Ammon's horn (tissue), 1 donor: ENCODE results near the gene CDNF.
A peak's percentile ranks its signal among the peaks of the same experiment; 100 is the strongest.
"Not testable (repeated sequence)": the region's sequence is repeated elsewhere in the genome, so short reads cannot be mapped to it uniquely, and the experiment has no call there.

ENCODE experiments used
- DNase-seq: peaks from one replicate; pipeline ENCODE4 v3.0.0-alpha.2; 2016; ENCODE audit warnings: low spot score

Gene CDNF

GRCh38 chr10:14837757-14838581, at the start of gene CDNF, which contains the start of the genes HSPA14 and MSANTD7:
Gene CDNF, minus strand, starts transcription at chr10:14838037. Its CDS starts 91 bp downstream, at chr10:14837946.
Gene HSPA14, plus strand, starts transcription at chr10:14838306. Its CDS starts 97 bp downstream, at chr10:14838403.
Gene MSANTD7, plus strand, starts transcription at chr10:14838306. Its CDS starts 3,979 bp downstream, at chr10:14842285.
- DNase-seq, result peak; percentile 100

GRCh38 chr10:14884082-14884481, 46.2 kb upstream of the CDNF start:
- no peak for DNase-seq

- no peak for DNase-seq
Measured at GRCh38 chr10:14880229-14880628, 42.4 kb upstream of the CDNF start.

- DNase-seq, result no peak
Measured at GRCh38 chr10:14879928-14880193, 42.0 kb upstream of the CDNF start.

- DNase-seq, result peak; percentile 18
Measured at GRCh38 chr10:14879124-14879927, 41.5 kb upstream of the CDNF start.

GRCh38 chr10:14878266-14879123, 40.7 kb upstream of the CDNF start, which contains the start of gene SUV39H2:
Gene SUV39H2, plus strand, starts transcription at chr10:14878866. Its CDS starts 23 bp downstream, at chr10:14878889.
- peak; percentile 97 for DNase-seq

- no peak for DNase-seq
Measured at GRCh38 chr10:14876764-14877163, 38.9 kb upstream of the CDNF start.

GRCh38 chr10:14875941-14876340, 38.1 kb upstream of the CDNF start:
- no peak for DNase-seq

GRCh38 chr10:14873090-14873760, 35.4 kb upstream of the CDNF start:
- DNase-seq, result no peak

- not testable (repeated sequence) for DNase-seq
Measured at GRCh38 chr10:14864871-14865270, 27.0 kb upstream of the CDNF start.

GRCh38 chr10:14864466-14864865, 26.6 kb upstream of the CDNF start:
- DNase-seq, result not testable (repeated sequence)

GRCh38 chr10:14860791-14861190, 23.0 kb upstream of the CDNF start:
- no peak for DNase-seq

- no peak for DNase-seq
Measured at GRCh38 chr10:14859775-14860174, 21.9 kb upstream of the CDNF start.

GRCh38 chr10:14859043-14859442, 21.2 kb upstream of the CDNF start:
- DNase-seq, result no peak

GRCh38 chr10:14858338-14858960, 20.6 kb upstream of the CDNF start:
- DNase-seq, result no peak

- DNase-seq, result no peak
Measured at GRCh38 chr10:14855453-14855852, 17.6 kb upstream of the CDNF start.

GRCh38 chr10:14852236-14852635, 14.4 kb upstream of the CDNF start:
- no peak for DNase-seq

- no peak for DNase-seq
Measured at GRCh38 chr10:14844948-14845347, 7.1 kb upstream of the CDNF start.

- DNase-seq, result peak; percentile 37
Measured at GRCh38 chr10:14843327-14843988, 5.6 kb upstream of the CDNF start.

- no peak for DNase-seq
Measured at GRCh38 chr10:14840178-14840577, 2.3 kb upstream of the CDNF start.
